HG02938 (cell line): ENCODE measurements around the gene TRIM7.
"Not testable (repeated sequence)": the region's sequence is repeated elsewhere in the genome, so short reads cannot be mapped to it uniquely, and the experiment has no call there.

Source experiments
- ATAC-seq: cut with Tn5 transposase; IDR thresholded peaks from one replicate; pipeline ENCODE4 v1.9.1; 2021; ENCODE audit warnings: mild to moderate bottlenecking, moderate library complexity; ENCODE audit not compliant: unreplicated experiment

Gene TRIM7

GRCh38 chr5:181194489-181195248, 10.3 kb downstream of the TRIM7 start:
- ATAC-seq, result no peak

GRCh38 chr5:181193656-181194055, 11.3 kb downstream of the TRIM7 start:
- ATAC-seq, result no peak

- ATAC-seq, result no peak
Measured at GRCh38 chr5:181192337-181193046, 12.5 kb downstream of the TRIM7 start.

DNA sequence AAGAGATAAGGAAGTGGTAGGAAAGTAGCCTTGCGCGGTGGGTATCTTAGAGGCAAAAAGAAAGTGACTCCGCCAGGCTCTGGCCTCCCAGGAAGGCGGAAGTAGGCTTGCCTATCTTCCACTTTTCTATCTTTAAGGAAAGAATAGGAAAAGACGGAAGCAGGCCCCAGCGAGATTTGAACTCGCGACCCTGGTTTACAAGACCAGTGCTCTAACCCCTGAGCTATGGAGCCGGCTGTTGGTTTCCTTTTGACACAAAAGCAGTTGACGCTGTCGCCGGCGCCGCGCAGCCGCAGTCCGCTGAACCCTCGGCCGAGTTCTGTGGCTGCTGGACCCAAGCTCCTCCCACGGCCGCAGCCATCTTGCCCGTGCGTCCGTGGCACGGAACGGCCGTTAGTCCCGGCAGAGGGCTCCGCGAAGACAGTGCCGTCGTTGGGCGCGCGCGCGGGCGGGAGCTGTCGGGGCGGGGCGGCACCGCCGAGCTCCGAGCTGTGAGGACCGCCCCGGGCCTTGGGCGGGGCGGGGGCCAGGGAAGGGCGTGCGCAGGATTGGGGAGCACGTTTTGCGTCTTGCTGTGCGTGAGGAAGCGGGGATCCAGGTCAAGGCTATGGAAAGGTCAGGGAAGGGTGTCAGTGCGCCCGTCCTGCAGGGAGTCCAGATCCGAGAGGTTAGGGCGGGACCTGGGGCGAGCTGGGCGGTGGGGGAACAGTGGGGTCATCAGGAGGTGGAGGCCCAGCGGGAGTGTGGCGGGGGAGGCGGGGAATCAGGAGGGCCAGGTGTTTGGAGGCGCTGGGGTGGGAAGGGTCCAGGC, 13.3 kb downstream of the TRIM7 start:
- peak; percentile 48 for ATAC-seq

DNA sequence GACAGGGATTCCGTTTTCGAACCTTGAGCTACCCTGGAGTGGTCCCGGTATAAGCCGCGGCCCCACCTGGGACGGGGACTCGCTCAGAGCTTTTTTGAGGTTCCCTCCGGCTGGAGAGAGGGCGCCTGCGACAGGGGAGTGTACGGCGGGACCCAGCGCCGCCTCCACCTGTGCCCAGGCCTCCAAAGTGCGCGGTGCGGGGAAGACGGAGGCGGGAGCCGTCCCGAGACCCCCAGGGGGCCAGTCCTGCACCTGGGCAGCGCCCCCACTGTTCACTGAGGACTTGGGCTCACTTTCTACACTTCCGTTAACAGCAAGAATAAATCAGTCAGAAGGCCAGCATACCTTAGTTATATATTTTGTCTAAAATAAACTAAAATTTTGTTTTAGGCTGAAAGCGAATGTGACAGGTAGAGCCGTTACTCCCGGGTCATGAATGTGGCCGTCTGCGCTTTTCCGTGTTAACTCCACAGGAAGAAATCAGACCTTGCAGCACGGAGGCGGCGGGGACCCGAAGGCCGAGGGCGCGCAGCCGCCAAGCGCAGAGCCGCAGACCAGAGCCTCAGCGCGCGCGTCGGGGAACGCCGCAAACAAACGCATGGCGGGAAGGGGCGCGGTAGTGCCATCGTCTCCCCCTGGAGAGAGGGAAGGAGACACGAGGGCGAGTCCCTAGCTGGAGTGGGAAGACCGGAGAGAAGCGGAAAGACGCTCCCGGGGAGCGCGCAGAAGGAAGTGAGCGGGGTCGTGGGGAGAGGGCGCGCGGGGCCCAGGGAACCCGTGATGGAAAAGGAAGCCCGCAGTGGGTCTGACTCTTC, 14.1 kb downstream of the TRIM7 start:
- ATAC-seq, result peak; percentile 6

GRCh38 chr5:181189962-181190710, 14.9 kb downstream of the TRIM7 start:
- ATAC-seq, result no peak

GRCh38 chr5:181189363-181189961, 15.5 kb downstream of the TRIM7 start:
- ATAC-seq, result no peak

GRCh38 chr5:181188700-181189362, 16.2 kb downstream of the TRIM7 start:
- no peak for ATAC-seq

DNA sequence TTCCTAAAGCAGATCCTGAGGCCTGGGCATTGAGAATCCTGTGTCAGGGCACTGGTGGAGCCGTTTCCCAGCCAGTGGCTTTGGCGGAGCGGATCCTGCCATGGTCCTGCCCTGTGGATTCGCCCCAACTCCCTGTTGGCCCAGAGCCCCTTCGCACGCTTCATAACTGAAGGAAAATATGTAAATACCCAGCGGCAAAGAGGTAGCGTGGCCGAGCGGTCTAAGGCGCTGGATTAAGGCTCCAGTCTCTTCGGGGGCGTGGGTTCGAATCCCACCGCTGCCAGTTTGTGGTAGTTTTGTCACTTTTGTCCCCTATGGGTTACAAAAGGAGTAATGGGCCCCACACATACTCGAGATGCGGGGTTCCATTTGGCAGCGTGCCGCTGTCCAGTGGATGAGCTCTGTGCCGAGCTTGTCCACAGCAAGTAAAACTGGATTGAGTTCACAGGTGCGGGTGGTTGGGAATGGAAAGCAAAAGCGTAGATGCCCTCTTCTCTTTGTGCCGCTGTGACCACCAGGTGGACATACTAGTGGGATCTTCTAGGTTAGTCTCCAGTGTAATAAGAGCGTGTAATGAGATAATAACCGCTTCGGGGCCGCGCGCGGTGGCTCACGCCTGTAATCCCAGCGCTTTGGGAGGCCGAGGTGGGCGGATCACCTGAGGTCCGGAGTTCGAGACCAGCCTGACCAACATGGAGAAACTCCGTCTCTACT, 17.3 kb downstream of the TRIM7 start:
- no peak for ATAC-seq

DNA sequence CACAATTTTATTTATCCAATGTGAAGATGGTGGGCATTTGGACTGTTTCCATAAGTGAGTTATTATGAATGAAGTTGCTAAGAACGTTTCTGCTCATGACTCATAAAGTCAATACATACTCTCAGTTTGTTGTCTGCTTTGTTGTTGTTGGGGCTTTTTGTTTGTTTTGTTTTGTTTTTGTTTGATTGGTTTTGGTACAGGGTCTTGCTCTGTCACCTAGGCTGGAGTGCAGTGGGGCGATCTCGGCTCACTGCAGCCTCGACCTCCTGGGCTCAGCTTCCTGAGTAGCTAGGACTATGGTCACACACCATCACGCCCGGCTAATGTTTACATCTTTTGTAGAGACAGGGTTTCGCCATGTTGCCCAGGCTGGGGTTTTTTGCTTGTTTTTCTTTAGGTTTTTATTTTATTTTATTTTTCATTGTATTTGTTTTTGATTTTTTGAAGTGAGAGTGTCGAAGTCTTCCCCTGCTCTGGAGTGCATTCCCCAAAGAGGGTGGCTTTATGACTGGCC, 18.0 kb downstream of the TRIM7 start:
- ATAC-seq, result no peak

DNA sequence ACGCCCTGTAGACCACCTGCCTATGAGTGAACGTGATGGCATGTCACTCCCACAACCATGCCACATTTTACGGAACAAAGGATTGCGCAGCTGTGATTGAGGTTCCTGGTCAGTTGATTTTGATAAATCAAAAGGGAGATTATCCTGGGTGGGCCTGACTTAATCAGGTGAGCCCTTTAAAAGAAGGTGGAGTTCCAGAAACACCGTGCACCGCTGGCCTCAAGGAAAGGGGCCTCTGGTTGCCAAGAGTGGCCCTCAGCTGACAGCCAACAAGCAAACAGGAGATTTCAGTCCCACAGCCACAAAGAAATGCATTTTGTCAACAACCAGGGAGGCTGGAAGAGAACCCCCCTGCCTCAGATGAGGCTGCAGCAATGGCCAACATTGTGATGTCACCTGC, 19.0 kb downstream of the TRIM7 start:
- no peak for ATAC-seq

- no peak for ATAC-seq
Measured at GRCh38 chr5:181185560-181185959, 19.4 kb downstream of the TRIM7 start.

DNA sequence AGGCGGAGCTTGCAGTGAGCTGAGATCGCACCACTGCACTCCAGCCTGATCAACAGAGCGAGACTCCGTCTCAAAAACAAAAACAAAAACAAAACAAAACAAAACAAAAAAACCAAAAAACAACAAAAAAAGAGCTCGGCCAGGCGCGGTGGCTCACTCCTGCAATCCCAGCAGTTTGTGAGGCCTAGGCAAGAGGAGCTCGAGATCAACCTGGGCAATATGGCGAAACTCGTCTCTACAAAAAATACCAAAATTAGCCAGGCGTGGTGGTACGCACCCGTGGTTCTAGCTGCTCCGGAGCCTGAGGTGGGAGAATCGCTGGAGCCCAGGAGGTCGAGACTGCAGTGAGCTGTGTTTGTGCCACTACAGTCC, 20.2 kb downstream of the TRIM7 start:
- ATAC-seq, result no peak

- ATAC-seq, result no peak
Measured at GRCh38 chr5:181182651-181183050, 22.3 kb downstream of the TRIM7 start.

GRCh38 chr5:181181650-181182565, 23.1 kb downstream of the TRIM7 start:
- ATAC-seq, result peak; percentile 50

DNA sequence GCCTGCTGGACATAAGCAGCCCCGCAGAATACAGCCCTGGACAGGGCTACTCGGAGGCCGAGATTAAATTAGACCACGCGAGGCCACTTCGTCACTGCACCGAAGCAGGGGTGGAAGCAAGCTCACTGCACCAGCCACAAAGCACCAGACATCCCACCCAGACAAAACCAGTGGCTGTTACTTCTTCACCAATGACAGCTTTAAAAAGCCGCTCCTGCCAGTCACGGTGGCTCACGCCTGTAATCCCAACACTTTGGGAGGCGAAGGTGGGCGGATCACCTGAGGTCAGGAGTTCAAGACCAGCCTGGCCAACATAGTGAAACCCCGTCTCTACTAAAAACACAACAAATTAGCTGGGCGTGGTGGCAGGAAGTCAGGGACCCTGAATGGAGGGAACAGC, 27.4 kb downstream of the TRIM7 start:
- not testable (repeated sequence) for ATAC-seq

- no peak for ATAC-seq
Measured at GRCh38 chr5:181176254-181176952, 28.6 kb downstream of the TRIM7 start.
